Measurements from ENCODE around the gene TUBA4A. TPM values are rescaled to one million over a fixed set of nuclear protein-coding genes. Genes with fewer than 3 reads are reported as not detected.
A peak's percentile ranks its signal among the peaks of the same experiment; 100 is the strongest.
"Not testable (repeated sequence)": the region's sequence is repeated elsewhere in the genome, so short reads cannot be mapped to it uniquely, and the experiment has no call there.

TUBA4A gene
- total and polyA plus RNA-seq, 2 donors = 21.0 to 102 TPM

DNA sequence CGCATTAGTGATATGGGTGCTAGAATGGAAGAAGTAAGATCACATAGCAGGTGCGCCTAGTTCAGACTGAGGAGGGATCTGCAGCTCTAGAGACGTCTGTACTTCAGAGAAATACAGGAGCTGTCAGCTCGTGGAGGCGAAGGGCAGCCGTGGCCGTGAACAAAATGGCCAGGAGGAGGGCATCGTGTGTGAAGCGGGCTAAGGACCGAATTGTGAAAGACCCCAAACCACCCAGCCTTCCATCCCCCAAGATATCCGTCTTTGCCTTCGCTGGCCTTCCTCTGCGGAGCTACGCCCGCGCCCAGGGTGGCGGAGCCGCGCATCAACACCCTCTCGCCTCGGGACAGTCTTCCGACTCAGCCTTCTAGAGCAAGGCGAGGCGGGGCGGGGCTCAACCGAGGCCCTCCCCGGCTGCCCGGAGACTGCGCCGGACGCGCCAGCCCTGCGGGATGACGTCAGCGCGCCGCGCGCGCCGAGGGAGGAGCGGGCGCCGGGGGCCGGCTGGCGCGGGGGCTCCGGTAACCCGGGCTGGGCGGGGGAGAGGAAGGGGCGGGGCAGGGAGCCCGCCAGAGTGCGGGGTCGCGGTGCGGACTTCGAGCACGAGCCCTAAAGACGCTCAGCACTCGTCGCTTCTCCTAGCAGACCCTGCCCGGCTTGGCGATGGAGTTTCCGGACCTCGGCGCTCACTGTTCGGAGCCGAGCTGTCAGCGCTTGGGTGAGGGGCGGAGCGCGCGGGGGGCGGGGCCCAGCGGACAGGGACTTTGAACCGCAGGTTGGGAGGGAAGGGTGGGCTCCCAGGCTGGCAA lies 47.2 kb downstream of the TUBA4A start, which contains the start of gene ZFAND2B:
Gene ZFAND2B (plus strand): TSS at position 455 of the 806 bp plus-strand sequence. CDS start 206 bp downstream, at position 661.
- H3K27me3 ChIP-seq (ENCODE audit: control insufficient read depth in 2 of 2, insufficient read depth in 1 of 2, low read length in 1 of 2) = no peaks in the 10 kb centered on the region
- under 1% methylated on average over 76 of the region's 76 CpGs for WGBS
- DNase-seq (ENCODE audit: low read depth in 6 of 9, low spot score in 9 of 9) = peak; percentile 81 to 97 (median 93)

DNA sequence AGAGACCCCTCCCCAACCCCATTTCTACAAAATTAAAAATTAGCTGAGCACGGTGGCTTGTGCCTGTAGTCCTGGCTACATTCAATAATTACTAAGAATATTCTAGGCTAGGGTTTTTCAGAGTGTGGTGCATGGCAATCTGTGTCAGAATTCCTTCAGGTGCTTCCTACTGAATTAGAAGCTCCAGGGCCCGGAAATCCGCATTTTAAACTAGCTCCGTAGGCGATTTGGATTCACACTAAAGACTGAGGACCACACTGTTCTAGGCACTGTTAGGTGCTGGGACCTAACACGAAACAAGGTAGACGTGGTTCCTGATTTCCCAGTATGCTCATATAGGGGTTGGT lies 47.8 kb downstream of the TUBA4A start:
- Histone ChIP-seq H3K9me3 (ENCODE audit: control insufficient read depth in 2 of 2, insufficient read depth in 1 of 2, low read length in 1 of 2) (peaks cover 0 to 3% of the 10 kb centered on the region in 2 donors), H3K36me3 (ENCODE audit: control insufficient read depth in 2 of 2, insufficient read depth in 2 of 2, low read length in 1 of 2) (peaks cover 28 to 31% of the 10 kb centered on the region in 2 donors), H3K4me1 (ENCODE audit: control insufficient read depth in 2 of 2, insufficient read depth in 2 of 2, low read length in 2 of 2) (peaks cover 6 to 44% of the 10 kb centered on the region in 2 donors), H3K27ac (ENCODE audit: low read depth in 1 of 2, low read length in 1 of 2) (peak overlapping the region; percentile 92 to 97), H3K4me3 (ENCODE audit: low read length in 2 of 2) (peak overlapping the region; percentile 72 to 76), H3K27me3 (ENCODE audit: control insufficient read depth in 2 of 2, insufficient read depth in 1 of 2, low read length in 1 of 2) (no peaks in the 10 kb centered on the region)
- WGBS = 26% methylated on average over 7 of the region's 7 CpGs
- no peak for DNase-seq (ENCODE audit: low read depth in 6 of 9, low spot score in 9 of 9)

More for the DNA sequence above, 47.2 kb downstream of the TUBA4A start, which contains the start of gene ZFAND2B:
- peak within 1 kb of the TSS; percentile 72 to 76 for H3K4me3 ChIP-seq (ENCODE audit: low read length in 2 of 2)
- peak within 1 kb of the TSS; percentile 92 to 97 for H3K27ac ChIP-seq (ENCODE audit: low read depth in 1 of 2, low read length in 1 of 2)
- H3K9me3 ChIP-seq (ENCODE audit: control insufficient read depth in 2 of 2, insufficient read depth in 1 of 2, low read length in 1 of 2) = peaks cover 0 to 3% of the 10 kb centered on the region in 2 donors
- H3K4me1 ChIP-seq (ENCODE audit: control insufficient read depth in 2 of 2, insufficient read depth in 2 of 2, low read length in 2 of 2) = peaks cover 6 to 49% of the 10 kb centered on the region in 2 donors
- peaks cover 28 to 34% of the 10 kb centered on the region in 2 donors for H3K36me3 ChIP-seq (ENCODE audit: control insufficient read depth in 2 of 2, insufficient read depth in 2 of 2, low read length in 1 of 2)

DNA sequence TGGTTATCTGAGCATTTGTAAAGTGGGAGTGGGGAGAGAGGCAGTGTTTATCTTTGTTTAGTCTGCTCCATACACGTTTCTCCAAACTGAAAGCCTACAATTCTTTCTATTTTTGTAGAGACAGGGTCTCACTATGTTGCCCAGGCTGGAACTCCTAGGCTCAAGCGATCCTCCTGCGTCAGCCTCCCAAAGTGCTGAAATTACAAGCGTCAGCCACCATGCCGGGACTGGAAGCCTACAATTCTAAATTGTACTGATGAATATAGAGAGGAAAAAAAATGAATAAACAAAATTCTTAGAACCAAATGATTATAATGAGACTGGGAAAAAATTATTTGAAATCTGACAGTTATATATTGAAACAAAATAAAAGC lies 48.6 kb downstream of the TUBA4A start:
- H3K27me3 ChIP-seq (ENCODE audit: control insufficient read depth in 2 of 2, insufficient read depth in 1 of 2, low read length in 1 of 2) = no peaks in the 10 kb centered on the region
- peaks cover 6 to 36% of the 10 kb centered on the region in 2 donors for H3K4me1 ChIP-seq (ENCODE audit: control insufficient read depth in 2 of 2, insufficient read depth in 2 of 2, low read length in 2 of 2)
- DNase-seq (ENCODE audit: low read depth in 6 of 9, low spot score in 9 of 9) = no peak
- H3K9me3 ChIP-seq (ENCODE audit: control insufficient read depth in 2 of 2, insufficient read depth in 1 of 2, low read length in 1 of 2) = peaks cover 0 to 3% of the 10 kb centered on the region in 2 donors
- WGBS = 96% methylated on average over 5 of the region's 5 CpGs
- H3K4me3 ChIP-seq (ENCODE audit: low read length in 2 of 2) = no peak overlapping the region
- H3K36me3 ChIP-seq (ENCODE audit: control insufficient read depth in 2 of 2, insufficient read depth in 2 of 2, low read length in 1 of 2) = peaks cover 22 to 27% of the 10 kb centered on the region in 2 donors
- H3K27ac ChIP-seq (ENCODE audit: low read depth in 1 of 2, low read length in 1 of 2) = no peak overlapping the region

DNA sequence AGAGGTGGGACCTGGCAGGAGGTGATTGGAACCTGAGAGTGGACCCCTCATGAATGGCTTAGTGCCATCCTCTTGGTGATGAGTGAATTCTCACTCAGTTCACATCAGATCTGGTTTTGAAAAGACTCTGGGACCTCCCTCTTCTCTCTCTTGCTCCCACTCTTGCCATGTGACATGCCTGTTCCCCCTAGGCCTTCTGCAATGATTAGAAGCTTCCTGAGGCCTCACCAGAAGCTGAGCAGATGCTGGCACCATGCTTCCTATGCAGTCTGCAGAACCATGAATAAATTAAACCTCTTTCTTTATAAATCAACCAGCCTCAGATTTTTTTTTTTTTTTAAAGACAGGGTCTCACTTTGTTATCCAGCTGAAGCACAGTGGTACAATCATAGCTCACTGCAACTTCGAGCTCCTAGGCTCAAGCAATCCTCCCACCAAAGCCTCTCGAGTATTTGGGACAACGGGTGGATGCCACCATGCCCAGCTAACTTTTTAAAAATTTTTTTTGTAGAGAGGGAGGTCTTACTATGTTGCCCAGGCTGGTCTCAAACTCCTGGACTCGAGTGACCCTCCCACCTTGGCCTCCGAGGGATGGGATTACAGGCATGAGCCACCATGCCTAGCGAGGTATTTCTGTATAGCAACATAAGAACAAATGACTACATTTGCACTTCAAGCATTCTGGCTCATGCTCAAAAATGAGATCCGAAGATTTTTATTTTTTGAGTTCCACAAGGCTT lies 49.1 kb downstream of the TUBA4A start:
- no peaks in the 10 kb centered on the region for H3K27me3 ChIP-seq (ENCODE audit: control insufficient read depth in 2 of 2, insufficient read depth in 1 of 2, low read length in 1 of 2)
- no peak for DNase-seq (ENCODE audit: low read depth in 6 of 9, low spot score in 9 of 9)
- H3K9me3 ChIP-seq (ENCODE audit: control insufficient read depth in 2 of 2, insufficient read depth in 1 of 2, low read length in 1 of 2) = peaks cover 0 to 3% of the 10 kb centered on the region in 2 donors
- H3K27ac ChIP-seq (ENCODE audit: low read depth in 1 of 2, low read length in 1 of 2) = no peak overlapping the region
- H3K36me3 ChIP-seq (ENCODE audit: control insufficient read depth in 2 of 2, insufficient read depth in 2 of 2, low read length in 1 of 2) = peaks cover 17 to 21% of the 10 kb centered on the region in 2 donors
- H3K4me3 ChIP-seq (ENCODE audit: low read length in 2 of 2) = no peak overlapping the region
- peaks cover 6 to 31% of the 10 kb centered on the region in 2 donors for H3K4me1 ChIP-seq (ENCODE audit: control insufficient read depth in 2 of 2, insufficient read depth in 2 of 2, low read length in 2 of 2)
- 96% methylated on average over 7 of the region's 7 CpGs for WGBS

DNA sequence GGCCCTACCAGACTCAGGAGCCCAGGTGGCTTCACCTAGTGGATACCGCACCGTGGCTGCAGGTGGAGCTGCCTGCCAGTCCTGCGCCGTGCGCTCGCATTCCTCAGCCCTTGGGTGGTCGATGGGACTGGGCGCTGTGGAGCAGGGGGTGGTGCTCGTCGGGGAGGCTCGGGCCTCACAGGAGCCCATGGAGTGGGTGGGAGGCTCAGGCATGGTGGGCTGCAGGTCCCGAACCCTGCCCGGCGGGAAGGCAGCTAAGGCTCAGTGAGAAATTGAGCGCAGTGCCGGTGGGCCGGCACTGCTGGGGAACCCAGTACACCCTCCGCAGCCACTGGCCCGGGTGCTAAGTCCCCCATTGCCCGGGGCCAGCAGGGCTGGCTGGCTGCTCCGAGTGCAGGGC lies 52.4 kb downstream of the TUBA4A start:
- WGBS = 91% methylated on average over 20 of the region's 21 CpGs
- not testable (repeated sequence) for H3K4me1 ChIP-seq (ENCODE audit: control insufficient read depth in 2 of 2, insufficient read depth in 2 of 2, low read length in 2 of 2); H3K27ac ChIP-seq (ENCODE audit: low read depth in 1 of 2, low read length in 1 of 2)

DNA sequence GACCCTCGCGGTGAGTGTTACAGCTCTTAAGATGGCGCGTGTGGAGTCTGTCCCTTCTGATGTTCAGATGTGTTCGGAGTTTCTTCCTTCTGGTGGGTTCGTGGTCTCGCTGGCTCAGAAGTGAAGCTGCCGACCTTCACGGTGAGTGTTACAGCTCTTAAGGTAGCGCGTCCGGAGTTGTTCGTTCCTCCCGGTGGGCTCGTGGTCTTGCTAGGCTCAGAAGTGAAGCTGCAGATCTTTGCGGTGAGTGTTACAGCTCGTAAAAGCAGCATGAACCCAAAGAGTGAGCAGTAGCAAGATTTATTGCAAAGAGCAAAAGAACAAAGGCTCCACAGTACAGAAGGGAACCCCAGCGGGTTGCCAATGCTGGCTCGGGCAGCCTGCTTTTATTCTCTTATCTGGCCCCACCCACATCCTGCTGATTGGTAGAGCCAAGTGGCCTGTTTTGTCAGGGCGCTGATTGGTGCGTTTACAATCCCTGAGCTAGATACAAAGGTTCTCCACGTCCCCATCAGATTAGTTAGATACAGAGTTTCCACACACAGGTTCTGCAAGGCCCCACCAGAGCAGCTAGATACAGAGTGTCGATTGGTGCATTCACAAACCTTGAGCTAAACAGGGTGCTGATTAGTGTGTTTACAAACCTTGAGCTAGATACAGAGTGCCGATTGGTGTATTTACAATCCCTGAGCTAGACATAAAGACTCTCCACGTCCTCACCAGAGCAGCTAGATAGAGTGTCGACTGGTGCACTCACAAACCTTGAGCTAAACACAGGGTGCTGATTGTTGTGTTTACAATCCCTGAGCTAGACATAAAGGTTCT lies 53.0 kb downstream of the TUBA4A start:
- H3K4me1 ChIP-seq (ENCODE audit: control insufficient read depth in 2 of 2, insufficient read depth in 2 of 2, low read length in 2 of 2); H3K27me3 ChIP-seq (ENCODE audit: control insufficient read depth in 2 of 2, insufficient read depth in 1 of 2, low read length in 1 of 2); H3K36me3 ChIP-seq (ENCODE audit: control insufficient read depth in 2 of 2, insufficient read depth in 2 of 2, low read length in 1 of 2); H3K9me3 ChIP-seq (ENCODE audit: control insufficient read depth in 2 of 2, insufficient read depth in 1 of 2, low read length in 1 of 2); H3K4me3 ChIP-seq (ENCODE audit: low read length in 2 of 2): not testable (repeated sequence)
- H3K27ac ChIP-seq (ENCODE audit: low read depth in 1 of 2, low read length in 1 of 2) = peak overlapping the region; percentile 20 to 26
- peak in 2 of 9 donors; percentile 18 to 35 for DNase-seq (ENCODE audit: low read depth in 6 of 9, low spot score in 9 of 9)
- WGBS = 61% methylated on average over 25 of the region's 26 CpGs

More for the DNA sequence above, 52.4 kb downstream of the TUBA4A start:
- not testable (repeated sequence) for H3K36me3 ChIP-seq (ENCODE audit: control insufficient read depth in 2 of 2, insufficient read depth in 2 of 2, low read length in 1 of 2); H3K9me3 ChIP-seq (ENCODE audit: control insufficient read depth in 2 of 2, insufficient read depth in 1 of 2, low read length in 1 of 2); H3K27me3 ChIP-seq (ENCODE audit: control insufficient read depth in 2 of 2, insufficient read depth in 1 of 2, low read length in 1 of 2); DNase-seq (ENCODE audit: low read depth in 6 of 9, low spot score in 9 of 9); H3K4me3 ChIP-seq (ENCODE audit: low read length in 2 of 2)

Other genes starting within 250 kb of the TUBA4A start
- 0.05 TPM for gene CFAP65, start 212.4 kb downstream of the TUBA4A start, total RNA-seq
- gene CFAP65, start 212.4 kb downstream of the TUBA4A start, polyA plus RNA-seq = 0.27 TPM
- 0.05 TPM for gene IHH, start 193.0 kb downstream of the TUBA4A start, total RNA-seq
- 0.18 TPM for gene IHH, start 193.0 kb downstream of the TUBA4A start, polyA plus RNA-seq
- gene NHEJ1, start 93.1 kb downstream of the TUBA4A start, total RNA-seq = 12.3 TPM
- 8.3 TPM for gene NHEJ1, start 93.1 kb downstream of the TUBA4A start, polyA plus RNA-seq
- 0.47 TPM for gene SLC23A3, start 83.9 kb downstream of the TUBA4A start, total RNA-seq
- gene SLC23A3, start 83.9 kb downstream of the TUBA4A start, polyA plus RNA-seq = 2.6 TPM
- gene CNPPD1, start 77.0 kb downstream of the TUBA4A start, total RNA-seq = 33.3 TPM
- gene CNPPD1, start 77.0 kb downstream of the TUBA4A start, polyA plus RNA-seq = 46.9 TPM
- 33.6 TPM for gene RETREG2, start 75.6 kb downstream of the TUBA4A start, total RNA-seq
- 56.0 TPM for gene RETREG2, start 75.6 kb downstream of the TUBA4A start, polyA plus RNA-seq
- gene ZFAND2B, start 47.1 kb downstream of the TUBA4A start, total RNA-seq = 57.8 TPM
- 59.0 TPM for gene ZFAND2B, start 47.1 kb downstream of the TUBA4A start, polyA plus RNA-seq
- 8.2 TPM for gene ABCB6, start 35.0 kb downstream of the TUBA4A start, total RNA-seq
- gene ABCB6, start 35.0 kb downstream of the TUBA4A start, polyA plus RNA-seq = 29.3 TPM
- 10.0 TPM for gene ATG9A, start 24.3 kb downstream of the TUBA4A start, total RNA-seq
- 27.4 TPM for gene ATG9A, start 24.3 kb downstream of the TUBA4A start, polyA plus RNA-seq
- gene ANKZF1, start 24.1 kb downstream of the TUBA4A start, total RNA-seq = 44.4 TPM
- 91.6 TPM for gene ANKZF1, start 24.1 kb downstream of the TUBA4A start, polyA plus RNA-seq
- 4.2 TPM for gene GLB1L, start 8.5 kb downstream of the TUBA4A start, total RNA-seq
- gene GLB1L, start 8.5 kb downstream of the TUBA4A start, polyA plus RNA-seq = 11.3 TPM
- gene STK16, start 8.4 kb downstream of the TUBA4A start, total RNA-seq = 21.4 TPM
- gene STK16, start 8.4 kb downstream of the TUBA4A start, polyA plus RNA-seq = 55.1 TPM
- 0.05 TPM for gene TUBA4B, start 675 bp downstream of the TUBA4A start, total RNA-seq
- 0.23 TPM for gene TUBA4B, start 675 bp downstream of the TUBA4A start, polyA plus RNA-seq
- 27.0 TPM for gene DNAJB2, start 25.4 kb upstream of the TUBA4A start, total RNA-seq
- gene DNAJB2, start 25.4 kb upstream of the TUBA4A start, polyA plus RNA-seq = 87.0 TPM
- gene PTPRN, start 55.5 kb upstream of the TUBA4A start, total RNA-seq = 0.14 TPM
- 0.41 TPM for gene PTPRN, start 55.5 kb upstream of the TUBA4A start, polyA plus RNA-seq
- not detected for gene RESP18, start 78.8 kb upstream of the TUBA4A start, total RNA-seq
- gene RESP18, start 78.8 kb upstream of the TUBA4A start, polyA plus RNA-seq = 0.07 TPM
- gene DNPEP, start 134.0 kb upstream of the TUBA4A start, total RNA-seq = 33.6 TPM
- 105 TPM for gene DNPEP, start 134.0 kb upstream of the TUBA4A start, polyA plus RNA-seq
- 3.4 TPM for gene DES, start 164.5 kb upstream of the TUBA4A start, total RNA-seq
- gene DES, start 164.5 kb upstream of the TUBA4A start, polyA plus RNA-seq = 21.6 TPM
- gene SPEG, start 180.9 kb upstream of the TUBA4A start, total RNA-seq = 1.3 TPM
- gene SPEG, start 180.9 kb upstream of the TUBA4A start, polyA plus RNA-seq = 19.8 TPM
- gene GMPPA, start 245.0 kb upstream of the TUBA4A start, total RNA-seq = 17.6 TPM
- 32.7 TPM for gene GMPPA, start 245.0 kb upstream of the TUBA4A start, polyA plus RNA-seq

Measured in thymus (tissue), 11 donors.